Skin of body (tissue), 2 donors: Measurements from ENCODE around the gene CDKN2B-AS1. TPM values are rescaled to one million over a fixed set of nuclear protein-coding genes. Genes with fewer than 3 reads are reported as not detected.

Experiments used
- DNase-seq: peaks from one replicate; lab custom pipeline; 2025; lab: John Stamatoyannopoulos, UW
- total RNA-seq: library from RNA; depleted of rRNA; stranded (reverse); fragments of >200 nt; gene quantifications from one replicate; pipeline ENCODE4 v1.2.3, GENCODE V29; 2014

The CDKN2B-AS1 gene
- total RNA-seq, 1 donor from 2014 or later, result 0.20 TPM

DNA sequence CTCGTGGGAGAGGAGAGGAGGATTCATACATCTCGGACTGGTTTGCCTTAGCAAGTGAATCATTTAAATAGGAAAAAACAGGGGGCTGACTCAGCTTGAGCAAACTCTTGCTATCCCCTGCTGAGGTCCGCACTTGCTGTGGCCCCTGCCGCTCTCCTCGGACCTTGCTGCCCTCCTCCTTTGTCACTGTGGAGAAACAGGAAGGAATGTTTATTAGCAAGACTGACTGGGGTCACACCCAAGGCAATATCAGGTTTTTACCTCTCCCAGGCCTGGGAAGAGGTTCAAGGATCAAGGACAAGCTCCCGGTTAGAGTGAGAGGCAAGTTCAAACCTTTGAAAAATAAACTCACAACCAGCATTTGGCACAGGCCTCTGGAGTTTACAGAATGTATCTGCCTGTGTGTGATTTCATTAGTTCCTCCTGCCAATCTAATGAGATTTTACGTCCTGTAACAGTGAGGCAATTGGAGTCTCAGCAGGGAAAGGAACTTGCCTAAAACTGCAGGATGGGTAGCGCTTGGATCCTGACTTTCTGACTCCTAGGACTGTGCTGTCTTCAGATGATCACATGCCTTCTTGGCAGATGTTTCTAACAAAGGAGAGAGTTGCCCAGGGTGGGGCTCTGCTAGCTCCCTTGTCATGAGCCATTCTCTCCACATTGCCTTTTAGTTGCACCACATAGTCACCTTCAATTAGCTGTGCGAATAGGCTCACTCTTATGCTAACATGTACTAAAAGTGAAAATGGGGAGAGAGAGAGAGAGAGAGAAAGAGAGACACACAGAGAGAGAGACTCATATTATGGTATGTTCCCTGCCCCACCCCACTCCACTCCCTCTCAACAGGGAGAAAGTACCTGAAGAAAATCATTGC, 123.2 kb downstream of the CDKN2B-AS1 start:
- no peak for DNase-seq

DNA sequence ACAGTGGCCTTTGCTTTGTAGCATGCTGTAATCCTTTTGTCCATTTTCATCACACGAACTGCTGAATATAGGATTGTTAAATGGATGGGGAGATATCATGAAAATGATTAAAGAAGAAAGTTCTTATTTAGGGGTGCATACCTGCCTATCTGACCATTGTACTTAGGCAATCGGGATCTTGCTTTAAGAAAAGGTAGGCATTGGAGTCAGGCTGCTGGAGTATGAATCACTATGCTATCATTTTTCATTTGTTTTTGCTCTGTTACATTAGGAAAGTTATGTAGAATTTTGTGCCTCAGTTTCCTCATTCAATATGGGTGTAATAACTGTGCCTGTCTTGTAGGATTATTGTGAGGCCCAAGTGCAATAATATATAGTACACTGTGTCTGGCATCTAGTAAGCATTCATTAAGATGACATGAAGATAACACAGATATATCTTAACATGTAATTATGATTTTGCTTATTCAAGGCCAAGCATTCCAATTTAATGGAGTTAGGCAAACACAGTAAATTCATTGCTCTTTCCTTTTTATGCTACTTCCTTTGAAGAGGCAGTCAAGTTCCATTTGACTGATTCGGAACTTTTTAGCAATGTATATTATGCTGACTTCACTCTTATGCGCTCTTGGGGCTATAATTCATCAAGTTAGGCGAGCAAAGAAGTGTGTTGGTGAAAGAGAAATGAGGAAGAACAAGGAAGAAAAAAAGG, 124.4 kb downstream of the CDKN2B-AS1 start:
- DNase-seq, result no peak

DNA sequence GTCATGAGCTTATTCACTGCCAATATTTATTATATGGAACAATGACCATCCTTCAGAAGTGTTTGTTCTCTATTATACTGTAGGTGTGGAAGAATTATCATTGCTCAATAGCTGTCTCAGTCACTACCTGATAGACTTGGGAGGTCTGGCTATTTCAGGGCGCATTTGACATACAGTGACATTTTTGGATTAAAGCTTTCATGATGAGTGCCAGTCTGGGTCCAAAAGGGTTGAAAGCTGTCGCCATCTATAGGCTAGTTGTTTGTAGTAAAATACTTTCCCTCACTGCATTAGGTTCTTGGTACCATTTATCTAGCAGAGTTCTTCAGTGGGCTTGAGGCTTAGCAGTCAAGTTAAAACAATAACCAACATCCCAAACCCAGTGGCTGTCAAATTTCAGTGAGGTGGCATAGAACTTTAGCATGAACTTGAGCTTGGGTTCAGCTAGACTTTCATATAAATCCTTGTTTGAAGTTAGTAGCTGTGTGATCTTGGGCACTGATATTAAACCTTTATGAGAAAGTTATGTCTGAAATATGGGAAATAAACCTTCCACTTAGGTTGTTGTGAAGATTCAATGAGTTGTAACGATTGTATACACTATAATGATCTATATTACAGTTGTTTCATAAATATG, 125.0 kb downstream of the CDKN2B-AS1 start:
- DNase-seq, result no peak

DNA sequence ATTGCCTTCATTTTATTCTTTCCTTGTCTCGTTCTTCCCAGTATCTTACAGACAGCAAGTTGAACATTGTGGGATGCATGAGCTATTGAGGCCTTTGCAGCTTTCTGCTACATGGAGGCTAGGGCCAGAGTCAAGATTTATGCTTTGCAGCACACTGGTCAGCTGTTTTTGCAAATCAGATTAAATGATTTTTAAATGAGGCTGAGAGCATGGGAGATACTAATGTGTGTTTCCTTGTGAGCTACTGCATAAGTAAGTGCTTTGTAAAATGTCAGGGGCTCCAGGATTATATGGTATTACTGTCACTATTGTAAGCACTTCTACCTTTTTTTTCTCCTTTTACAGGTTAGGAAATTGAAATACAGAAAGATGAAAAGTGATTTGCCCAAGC, 125.6 kb downstream of the CDKN2B-AS1 start:
- no peak for DNase-seq

DNA sequence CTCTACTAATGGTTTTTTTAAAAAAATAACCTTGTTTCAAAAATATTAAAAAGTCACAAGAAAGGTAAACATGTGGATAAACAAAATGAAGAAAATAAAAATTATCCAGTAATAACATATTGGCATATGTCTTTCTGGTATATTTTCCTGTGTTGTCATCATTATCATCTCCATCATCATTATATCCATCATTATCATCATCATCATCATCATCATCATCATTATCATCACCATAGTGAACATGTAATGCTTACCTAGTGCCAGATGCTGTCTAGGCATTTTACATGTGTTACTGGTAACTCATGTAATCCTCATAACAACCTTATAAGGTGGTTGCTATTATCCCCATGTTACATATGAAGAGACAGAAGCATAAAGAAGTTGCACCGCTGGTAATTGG, 126.0 kb downstream of the CDKN2B-AS1 start:
- DNase-seq, result no peak

DNA sequence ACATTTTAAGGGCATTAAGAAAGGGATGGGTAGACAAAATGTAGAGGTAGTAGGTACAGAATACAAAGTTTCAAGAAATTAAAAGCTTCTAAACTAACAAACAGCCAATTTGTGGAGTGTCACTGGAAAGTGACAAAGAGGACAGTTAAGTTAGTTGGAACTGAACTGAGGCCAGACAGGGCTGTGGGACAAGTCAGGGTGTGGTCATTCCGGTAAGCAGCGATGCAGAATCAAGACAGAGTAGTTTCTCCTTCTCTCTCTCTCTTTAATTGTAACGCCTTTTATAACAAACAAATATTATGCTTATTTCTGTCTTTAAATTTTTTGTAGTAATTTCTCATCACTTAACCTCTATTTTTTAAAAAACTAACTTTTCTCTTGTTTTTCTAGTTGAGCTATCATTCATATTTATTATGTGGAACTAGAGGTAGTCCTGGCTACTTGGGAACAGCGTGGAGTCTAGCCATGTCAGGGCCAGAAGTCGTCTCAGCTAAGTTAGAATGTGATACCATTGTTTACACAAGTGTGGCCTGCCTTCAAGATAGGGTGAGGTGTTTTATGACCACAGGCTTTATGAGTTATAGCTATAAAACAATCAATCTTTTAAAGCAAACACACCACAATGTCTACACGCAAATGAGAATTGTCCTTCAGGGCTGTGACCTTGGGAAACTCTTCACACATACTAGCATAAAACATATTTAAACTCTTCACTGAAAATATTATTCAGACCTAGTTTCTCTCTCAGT, 129.8 kb downstream of the CDKN2B-AS1 start:
- DNase-seq, result no peak

DNA sequence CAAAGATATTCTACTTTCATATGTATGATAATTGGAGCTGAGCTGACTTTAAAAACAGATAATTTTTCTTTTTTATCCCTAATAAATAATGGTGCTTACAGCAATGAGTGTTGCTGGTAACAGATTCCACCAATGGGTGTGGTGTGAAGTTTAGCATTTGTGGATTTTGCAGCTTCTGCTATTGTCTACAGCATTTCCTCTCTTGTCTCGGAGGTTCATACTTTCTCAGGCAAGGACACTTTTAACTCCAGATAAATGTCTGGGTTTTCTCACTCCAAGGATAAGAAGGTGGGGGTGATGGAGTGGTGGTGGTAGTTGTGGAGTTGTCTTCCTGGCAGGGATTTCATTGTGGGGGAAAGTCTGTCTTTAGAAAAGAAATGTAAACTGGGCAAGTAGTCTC, 134.5 kb downstream of the CDKN2B-AS1 start:
- no peak for DNase-seq

DNA sequence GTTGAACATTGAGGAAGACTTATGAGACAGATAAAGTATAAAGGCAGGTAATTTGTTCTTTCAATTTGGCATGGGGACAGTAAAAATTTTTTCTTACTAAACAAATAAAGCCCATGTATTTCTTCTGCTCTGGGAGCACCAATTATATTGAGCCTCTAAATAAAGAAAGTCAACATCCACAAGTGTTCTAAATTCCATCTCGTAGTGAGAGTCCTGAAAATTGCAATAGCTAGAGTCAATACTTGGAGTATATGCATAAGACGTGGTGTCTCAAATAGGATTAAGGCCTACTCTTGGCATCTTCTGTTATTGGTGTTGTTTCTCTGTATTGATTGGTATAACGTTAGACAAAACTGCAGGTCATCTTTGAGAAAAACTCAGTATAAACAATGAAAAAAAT, 135.0 kb downstream of the CDKN2B-AS1 start:
- DNase-seq, result no peak

DNA sequence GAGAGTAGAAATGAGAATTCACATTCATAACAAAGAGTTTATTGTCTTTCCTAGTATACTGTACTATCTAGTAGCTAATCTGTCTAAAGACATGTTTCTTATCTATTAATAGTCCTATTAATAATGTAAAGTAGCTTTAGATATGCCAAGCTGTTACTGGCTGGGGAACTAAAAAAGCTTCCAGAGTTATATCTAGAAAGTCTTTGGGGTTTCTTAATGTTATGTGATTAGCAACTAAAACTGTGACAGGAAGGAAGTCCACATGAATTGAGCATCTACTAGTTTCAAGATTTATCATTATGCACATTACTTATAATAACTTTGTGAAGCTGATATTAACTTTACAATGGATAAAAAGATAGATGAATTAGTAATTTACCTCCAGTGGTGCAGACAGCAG, 137.2 kb downstream of the CDKN2B-AS1 start:
- DNase-seq, result no peak

DNA sequence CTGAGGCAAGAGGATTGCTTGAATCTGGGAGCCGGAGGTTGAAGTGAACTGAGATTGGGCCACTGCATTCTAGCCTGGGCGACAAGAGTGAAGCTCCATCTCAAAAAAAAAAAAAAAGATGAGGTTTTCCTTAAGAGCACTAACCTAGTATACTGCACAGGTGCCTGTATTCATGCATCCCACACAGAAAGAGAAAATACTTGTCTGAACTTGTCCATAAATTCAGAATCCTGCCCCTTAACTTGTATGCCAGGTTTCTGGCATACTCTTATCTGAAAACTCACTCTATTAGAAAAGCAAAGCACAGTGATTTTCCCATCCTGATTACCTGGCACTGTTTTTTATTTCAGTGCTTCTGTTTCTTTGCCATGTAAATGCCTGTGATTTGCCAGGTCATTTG, 139.8 kb downstream of the CDKN2B-AS1 start:
- DNase-seq, result no peak

DNA sequence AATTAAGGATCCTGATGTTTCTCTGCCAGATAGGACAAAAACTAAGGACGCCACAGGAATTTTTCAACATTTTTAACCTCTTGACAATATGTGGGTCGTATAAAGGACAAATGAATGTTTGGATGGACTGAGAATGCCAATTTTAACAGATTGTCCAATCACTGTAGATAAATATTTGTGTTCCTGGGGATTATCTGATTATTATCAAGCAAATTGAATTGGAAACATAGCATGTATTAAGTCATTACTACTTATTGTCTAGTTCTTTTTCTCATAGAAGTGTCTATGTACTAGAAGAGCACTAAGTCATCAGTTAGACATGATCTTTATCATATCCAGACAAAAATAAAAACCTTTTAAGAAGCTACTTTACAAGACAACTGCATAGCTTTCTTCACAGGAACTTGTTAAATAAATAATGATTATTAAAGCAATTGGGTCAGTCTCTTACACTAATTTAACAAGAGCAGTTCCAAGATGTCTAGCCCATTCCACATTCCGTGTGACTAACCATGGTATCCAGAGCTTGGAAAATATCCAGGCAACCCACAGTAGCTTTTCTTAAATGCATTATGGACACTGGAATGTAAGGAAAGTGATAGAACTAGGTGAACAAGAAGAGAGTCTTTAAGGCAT, 142.0 kb downstream of the CDKN2B-AS1 start:
- no peak for DNase-seq

DNA sequence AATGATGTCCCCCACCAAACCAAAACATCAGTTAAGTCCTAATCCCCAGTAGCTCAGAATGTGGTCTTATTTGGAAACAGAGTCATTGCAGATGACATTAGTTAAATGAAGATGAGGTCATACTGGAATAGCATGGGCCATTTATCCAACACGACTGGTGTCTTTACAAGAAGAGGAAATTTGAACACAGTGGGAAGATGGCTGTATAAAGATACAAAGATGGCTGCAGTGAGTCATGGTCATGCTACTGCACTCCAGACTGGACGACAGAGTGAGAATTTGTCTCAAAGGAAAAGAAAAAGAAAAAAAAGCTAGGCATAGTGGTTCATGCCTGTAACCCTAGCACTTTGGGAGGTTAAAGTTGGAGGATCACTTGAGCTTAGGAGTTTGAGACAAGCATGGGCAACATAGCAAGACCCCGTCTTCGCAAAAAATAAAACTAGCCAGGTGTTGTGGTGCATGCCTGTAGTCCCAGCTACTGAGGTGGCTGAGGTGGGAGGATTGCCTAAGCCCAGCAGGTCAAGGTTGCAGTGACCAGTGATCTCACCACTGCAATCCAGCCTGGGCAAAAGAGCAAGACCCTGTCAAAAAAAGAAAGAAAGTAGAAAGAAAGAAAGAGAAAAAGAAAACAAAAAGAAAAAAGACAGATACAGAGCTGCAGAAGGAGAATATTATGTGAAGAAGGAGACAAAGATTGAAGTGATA, 144.5 kb downstream of the CDKN2B-AS1 start:
- no peak for DNase-seq

DNA sequence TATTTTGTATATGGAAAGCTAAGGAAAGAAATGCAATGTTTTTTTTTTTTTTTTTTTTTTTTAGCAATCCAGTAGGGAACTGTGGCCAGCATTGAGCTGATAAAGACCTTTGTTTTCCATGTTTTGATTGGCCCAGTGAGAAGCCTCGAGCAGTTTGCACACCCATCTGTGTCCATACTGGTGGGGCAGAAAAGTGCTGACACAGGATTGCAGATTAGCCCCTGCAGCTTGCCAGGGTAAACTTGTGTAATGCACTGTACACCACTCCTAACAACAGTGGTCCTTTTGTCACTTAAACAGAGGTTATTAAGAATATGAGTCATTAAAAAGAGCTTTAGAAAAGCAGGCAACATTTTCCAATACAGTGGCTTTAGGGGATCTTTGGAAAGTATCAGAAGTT, 147.3 kb downstream of the CDKN2B-AS1 start:
- no peak for DNase-seq

DNA sequence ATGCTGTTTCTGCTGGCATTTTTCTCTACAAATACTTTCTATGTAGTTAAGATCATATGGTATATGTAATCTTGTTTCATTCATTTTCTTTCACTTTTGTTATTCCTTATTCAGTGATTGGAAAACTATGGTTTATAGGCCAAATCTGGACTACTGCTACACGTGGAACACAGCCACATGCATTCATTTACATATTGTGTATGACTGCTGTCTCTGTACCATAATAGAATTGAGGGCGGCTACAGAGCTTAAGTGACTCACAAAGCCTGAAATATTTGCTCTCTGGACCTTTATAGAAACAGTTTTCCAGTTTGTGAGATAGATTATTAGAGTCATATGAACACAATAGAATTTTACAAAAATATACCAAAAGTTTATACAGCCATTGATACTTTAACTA, 148.1 kb downstream of the CDKN2B-AS1 start:
- DNase-seq, result no peak

DNA sequence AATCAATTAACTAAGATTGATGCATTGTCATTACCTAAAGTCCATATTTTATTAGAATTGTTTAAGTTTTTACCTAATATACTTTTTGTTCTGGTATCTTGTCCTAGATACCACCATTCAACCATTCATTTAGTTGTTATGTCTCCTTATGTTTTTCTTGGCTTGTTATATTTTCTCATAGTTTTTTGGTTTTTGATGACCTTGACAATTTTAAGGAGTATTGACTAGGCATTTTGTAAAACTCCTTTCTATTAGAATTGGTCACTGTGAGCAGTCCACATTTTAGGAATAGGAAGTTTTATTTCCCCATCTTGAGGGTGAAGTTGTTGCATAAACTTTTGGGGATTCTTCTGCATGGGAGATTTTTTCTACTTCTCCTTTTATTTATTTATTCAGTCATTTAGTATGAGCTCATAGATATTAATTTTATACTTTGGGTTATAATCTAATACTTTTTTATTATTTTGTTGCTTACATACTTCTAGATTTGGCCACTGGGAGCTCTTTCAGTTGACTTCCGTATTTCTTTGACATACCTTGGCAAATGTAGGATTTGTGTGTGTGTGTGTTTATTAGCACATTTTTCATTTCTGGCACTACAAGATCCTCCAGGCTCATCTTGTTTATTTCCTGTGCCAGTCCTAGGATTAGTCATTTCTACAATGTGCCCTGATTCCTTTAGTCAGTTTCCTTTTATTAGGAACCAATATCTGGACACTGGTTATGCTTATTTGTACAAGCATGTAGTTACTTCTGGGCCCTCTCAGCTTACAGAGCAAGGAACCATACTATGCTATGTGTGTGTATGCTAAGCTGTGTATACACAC, 149.4 kb downstream of the CDKN2B-AS1 start:
- DNase-seq, result no peak

DNA sequence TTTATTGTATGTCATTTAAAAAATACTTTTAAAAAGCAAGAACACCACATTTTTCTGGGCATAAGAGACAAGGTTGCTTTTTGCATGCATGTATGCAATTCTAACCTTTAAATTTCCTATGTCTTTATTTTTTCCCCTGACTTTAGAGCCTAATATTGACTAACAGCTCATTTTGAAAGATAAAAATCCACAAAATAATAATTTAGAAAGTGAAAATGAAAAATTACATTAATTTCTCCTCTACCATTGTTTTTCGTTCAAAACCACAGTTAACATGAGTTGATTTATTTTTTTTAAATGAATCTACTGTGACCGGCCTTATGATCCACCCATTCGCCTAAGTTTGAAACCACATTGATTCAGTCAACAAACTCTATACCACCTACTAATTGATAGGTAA, 152.0 kb downstream of the CDKN2B-AS1 start:
- DNase-seq, result no peak

DNA sequence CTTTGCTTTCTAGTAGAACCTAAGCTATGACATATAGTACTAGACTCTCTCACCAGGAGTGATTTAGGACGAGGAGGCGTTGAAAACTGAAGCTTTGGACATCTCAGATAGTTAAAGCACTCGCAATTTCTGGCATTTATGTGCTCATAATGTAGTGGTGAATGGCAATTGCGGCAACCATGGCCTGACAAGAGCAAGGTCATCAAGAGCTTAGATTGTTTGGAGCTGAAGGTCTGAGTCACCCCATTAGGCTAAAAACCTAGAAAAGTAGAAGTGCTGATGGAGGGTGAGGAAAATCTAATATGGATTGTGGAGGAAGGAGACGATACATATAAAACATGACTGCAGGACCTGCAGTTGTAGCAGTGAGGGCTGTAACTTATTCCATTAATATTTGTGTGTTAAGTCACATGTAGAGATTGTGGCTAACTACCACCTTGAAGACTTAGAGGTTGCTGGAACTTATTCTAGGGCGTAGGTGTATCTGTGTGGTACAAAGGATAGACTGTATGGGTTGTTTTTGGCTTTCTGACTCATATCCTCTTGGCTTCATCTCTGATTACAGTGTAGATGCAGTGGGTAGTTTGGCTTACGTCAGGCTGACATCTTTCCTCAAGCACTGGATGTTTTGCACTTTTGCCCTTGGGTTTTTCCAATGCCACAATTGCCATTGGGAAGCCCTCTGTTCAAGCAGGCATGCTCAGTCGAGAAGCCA, 153.4 kb downstream of the CDKN2B-AS1 start:
- no peak for DNase-seq

DNA sequence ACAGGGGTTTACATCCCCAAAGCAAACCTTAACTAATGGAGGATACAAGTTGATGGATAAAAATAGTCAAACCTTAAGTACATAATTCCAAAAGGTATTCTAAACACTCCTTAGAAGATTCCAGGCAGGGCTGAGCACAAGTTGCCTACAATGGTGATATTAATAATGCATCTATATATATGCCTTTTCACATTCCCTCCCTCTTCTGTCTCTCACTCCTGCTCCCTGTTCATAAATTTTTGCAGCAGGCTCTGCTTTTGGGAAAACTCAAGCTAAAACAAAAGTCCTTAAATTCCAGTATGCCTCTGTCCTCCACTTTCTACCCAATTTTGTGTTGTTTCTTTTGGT, 153.9 kb downstream of the CDKN2B-AS1 start:
- DNase-seq, result no peak
